ENCODE results near the gene TRERF1. TPM values are rescaled to one million over a fixed set of nuclear protein-coding genes. Genes with fewer than 3 reads are reported as not detected.

TRERF1 gene
- total and polyA plus RNA-seq, 2 of the 8 experiments (the other 6 are each of a cell fraction or from before 2014, with no cell fraction given): 10.8 to 21.5 TPM

GRCh38 chr6:42217519-42218367 is 234.0 kb downstream of the TRERF1 start, which contains the start of gene MRPS10 (continued):
- TF ChIP-seq NRF1 (IDR thresholded peaks at IDR 0.05; ENCODE audit: low read depth, low read length): no peak
- no peak for TF ChIP-seq RFX5 (IDR thresholded peaks at IDR 0.05; ENCODE audit: borderline replicate concordance, low read depth, low read length)
- no peak for TF ChIP-seq MAFK (IDR thresholded peaks at IDR 0.05; ENCODE audit: low read depth, low read length)
- no peak for TF ChIP-seq USF2 (IDR thresholded peaks at IDR 0.05; ENCODE audit: low read length)
- no peak for TF ChIP-seq CTCF (IDR thresholded peaks at IDR 0.05; ENCODE audit: control extremely low read depth in 1 of 3, insufficient read depth in 1 of 3, low read depth in 1 of 3, low read length in 3 of 3)
- peak; percentile 100 for TF ChIP-seq TAF1 (IDR thresholded peaks at IDR 0.05; ENCODE audit: low read depth, low read length)

Data from H1 (cell line).